UCSD-AML1 (cell line): ENCODE measurements around the gene ARHGEF17.

Experiments
- DNase-seq: peaks from one replicate; lab custom pipeline; 2025; ENCODE audit not compliant: unreplicated experiment; lab: John Stamatoyannopoulos, UW

ARHGEF17 gene

DNA sequence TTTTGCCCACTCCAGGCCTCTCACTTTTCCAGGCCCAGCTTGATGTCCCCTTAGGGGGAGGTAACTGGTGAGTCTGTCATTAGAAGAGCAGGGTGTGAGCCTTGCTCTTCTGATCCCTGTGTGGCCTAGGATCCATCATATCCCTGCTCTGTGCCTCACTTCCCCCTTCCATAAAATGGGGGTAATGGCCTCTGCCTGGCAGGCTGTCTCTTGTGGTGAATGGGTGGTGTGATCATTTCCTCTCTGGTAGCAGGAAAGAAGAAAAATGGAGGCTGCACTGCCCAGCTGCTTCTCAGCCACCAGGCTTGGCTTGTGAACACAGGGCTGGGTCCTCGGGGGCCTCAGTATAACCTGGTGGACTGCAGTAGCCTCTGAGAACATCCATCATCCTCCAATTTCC lies 5.6 kb downstream of the ARHGEF17 start:
- DNase-seq, result no peak

GRCh38 chr11:73314117-73314961 lies 6.3 kb downstream of the ARHGEF17 start:
- no peak for DNase-seq

GRCh38 chr11:73315293-73316020 lies 7.4 kb downstream of the ARHGEF17 start:
- no peak for DNase-seq

DNA sequence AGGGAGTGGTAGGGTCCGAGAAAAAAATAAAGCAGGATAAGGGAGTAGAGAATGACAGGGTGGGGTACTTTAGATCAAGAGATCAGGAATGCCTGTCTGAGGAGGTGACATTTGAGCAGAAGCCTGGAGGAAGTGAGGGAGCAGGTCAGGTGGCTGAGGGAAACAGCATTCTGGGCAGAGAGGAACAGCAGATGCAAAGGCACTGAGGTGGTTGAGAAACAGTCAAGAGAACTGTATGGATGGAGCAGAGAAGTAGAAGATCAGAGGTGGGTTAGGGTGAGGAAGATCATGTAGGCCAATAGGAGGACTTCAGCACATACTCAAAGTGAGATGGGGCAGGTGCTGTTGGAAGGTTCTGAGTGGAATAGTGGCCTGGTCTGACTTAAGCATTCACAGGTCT lies 8.3 kb downstream of the ARHGEF17 start:
- no peak for DNase-seq

- DNase-seq, result no peak
These were observed 9.3 kb downstream of the ARHGEF17 start for GRCh38 chr11:73317373-73317772.

GRCh38 chr11:73317803-73318202 lies 9.7 kb downstream of the ARHGEF17 start:
- DNase-seq, result no peak

GRCh38 chr11:73318501-73319011 lies 10.5 kb downstream of the ARHGEF17 start:
- DNase-seq, result no peak

GRCh38 chr11:73320763-73321603 lies 12.9 kb downstream of the ARHGEF17 start:
- DNase-seq, result no peak

GRCh38 chr11:73321604-73322381 lies 13.7 kb downstream of the ARHGEF17 start:
- DNase-seq, result peak; percentile 79

- no peak for DNase-seq
These were observed 14.6 kb downstream of the ARHGEF17 start for GRCh38 chr11:73322382-73323306.

DNA sequence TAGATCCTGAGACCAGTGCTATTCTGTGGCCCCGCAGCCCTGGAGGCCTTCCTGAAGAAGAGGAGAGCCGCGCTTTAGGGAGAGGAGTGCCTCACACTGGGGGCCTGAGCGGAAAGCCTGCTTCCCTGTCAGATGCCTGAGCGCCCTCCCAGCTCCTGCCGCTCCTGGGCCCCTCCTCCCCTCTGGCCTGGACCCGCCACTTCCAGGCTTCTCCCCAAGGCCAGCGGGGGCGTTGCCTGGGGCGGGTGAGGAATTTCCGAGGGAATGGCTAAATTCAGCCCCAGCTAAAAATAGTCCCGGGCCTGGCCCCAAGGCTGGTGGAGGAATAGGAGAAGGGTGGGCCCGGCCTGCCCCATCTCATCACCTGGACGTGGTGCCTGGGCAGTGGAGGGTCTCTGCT lies 15.4 kb downstream of the ARHGEF17 start:
- DNase-seq, result peak; percentile 39

DNA sequence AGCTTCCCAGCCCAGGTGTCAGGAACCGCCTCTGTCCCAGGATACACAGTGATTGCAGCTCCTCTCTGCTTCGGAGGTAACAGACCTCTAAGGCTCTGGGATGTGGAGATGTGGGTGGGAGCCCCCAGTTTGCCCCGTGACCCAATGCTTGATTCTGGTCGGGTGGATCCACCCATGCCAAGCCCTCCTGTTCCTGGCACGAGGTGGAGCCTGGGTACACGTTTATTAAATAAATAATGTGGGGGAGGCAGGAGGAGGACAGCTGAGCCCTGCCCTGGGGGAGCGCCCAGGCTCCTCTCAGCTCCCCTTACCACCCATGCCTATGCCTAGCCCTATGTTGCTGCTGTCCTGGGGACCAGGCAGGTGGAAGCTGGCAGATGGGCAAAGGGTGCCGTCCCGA lies 16.0 kb downstream of the ARHGEF17 start:
- DNase-seq, result no peak

DNA sequence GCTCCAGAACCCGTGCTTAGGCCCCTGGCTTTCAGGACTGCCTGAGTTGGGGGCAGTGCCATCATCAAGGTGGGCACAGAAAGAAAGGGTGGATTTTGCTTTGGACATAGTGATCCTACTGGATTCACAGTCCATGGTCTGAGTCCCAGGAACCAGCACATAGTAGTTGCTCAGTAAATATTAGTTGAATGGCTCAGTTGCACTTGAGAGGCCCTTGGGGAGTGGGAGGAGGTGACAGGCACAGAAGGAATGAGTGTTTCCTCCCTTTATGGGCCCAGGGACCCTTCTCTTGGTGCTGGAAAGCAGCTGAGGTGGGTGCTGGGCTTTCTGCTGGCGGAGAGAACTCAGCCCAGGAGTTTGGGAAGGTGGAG lies 16.6 kb downstream of the ARHGEF17 start:
- no peak for DNase-seq

GRCh38 chr11:73325036-73325981 lies 17.2 kb downstream of the ARHGEF17 start:
- no peak for DNase-seq

DNA sequence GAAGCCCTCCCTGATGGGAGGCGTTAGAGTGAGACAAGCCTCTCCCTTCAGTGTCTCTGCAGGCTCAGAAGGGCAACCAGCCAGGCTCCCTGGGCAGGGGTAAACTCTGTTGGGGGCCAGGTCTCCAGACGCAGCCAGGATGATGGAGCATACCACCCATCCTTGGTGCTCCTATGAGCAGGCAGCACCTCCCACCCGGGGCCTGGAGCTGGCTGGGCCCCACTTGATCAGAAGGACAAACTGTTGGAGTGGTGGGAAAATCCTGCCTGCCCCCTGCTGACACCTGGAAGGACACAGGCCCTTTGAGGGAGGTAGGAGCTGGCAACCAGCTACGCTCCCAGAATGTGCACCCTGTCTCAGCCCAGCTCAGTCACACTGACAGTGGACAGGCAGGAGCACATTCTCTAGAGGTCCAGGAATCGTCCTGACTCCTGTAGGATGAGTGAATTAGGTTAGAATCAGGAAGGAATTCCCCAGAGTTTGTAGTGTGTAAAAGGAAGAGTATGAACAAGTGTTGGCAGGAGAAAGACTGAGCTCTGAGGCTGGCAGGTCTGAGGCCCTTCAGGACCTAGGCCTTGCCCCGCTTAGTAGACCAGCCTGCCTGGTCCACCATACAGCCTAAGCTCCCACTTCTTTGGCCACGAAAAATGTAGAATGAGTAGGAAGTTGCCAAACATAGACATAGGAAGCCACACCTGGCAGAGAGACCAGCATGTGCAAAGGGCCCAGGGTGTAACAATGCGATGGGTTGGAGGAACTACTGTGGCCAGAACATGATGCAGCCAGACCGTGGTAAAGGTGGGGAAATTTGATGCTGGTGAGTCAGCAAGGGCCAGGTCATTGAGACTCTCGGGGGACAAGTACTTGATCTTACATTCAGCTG lies 19.1 kb downstream of the ARHGEF17 start:
- no peak for DNase-seq

GRCh38 chr11:73327812-73328364 lies 19.8 kb downstream of the ARHGEF17 start:
- DNase-seq, result no peak

- no peak for DNase-seq
These were observed 22.6 kb downstream of the ARHGEF17 start for GRCh38 chr11:73330569-73331093.
